Liver (tissue), 9 donors: ENCODE data around the gene FURIN. TPM values are rescaled to one million over a fixed set of nuclear protein-coding genes. Genes with fewer than 3 reads are reported as not detected.

Experiments
- DNase-seq: peaks from one replicate; pipeline ENCODE4 v3.0.0-alpha.2; 2017; ENCODE audit warnings: low spot score
- H3K27ac ChIP-seq, 2 donors: one replicate each; pipeline ENCODE4 v1.7.0; 2013; ENCODE audit warnings: inconsistent platforms in 2 of 2, low read length in 2 of 2, control low read depth in 1 of 2, low read depth in 1 of 2, mild to moderate bottlenecking in 1 of 2
- H3K27me3 ChIP-seq, 4 donors: one replicate each; pipeline versions ENCODE4 v1.6.1 to v1.7.0; 2013; ENCODE audit warnings: low read length in 3 of 4, inconsistent platforms in 1 of 4, mild to moderate bottlenecking in 1 of 4, moderate library complexity in 1 of 4; ENCODE audit not compliant: control insufficient read depth in 4 of 4, insufficient read depth in 4 of 4
- H3K36me3 ChIP-seq, 4 donors: one replicate each; pipeline versions ENCODE4 v1.6.1 to v1.7.0; 2013; ENCODE audit warnings: low read length in 3 of 4, mild to moderate bottlenecking in 3 of 4, low read depth in 1 of 4, moderate library complexity in 1 of 4; ENCODE audit not compliant: control insufficient read depth in 4 of 4, insufficient read depth in 3 of 4
- H3K4me1 ChIP-seq, 4 donors: one replicate each; pipeline versions ENCODE4 v1.6.1 to v1.7.0; 2013; ENCODE audit warnings: low read length in 3 of 4, mild to moderate bottlenecking in 3 of 4, moderate library complexity in 1 of 4; ENCODE audit not compliant: control insufficient read depth in 4 of 4, insufficient read depth in 4 of 4
- H3K4me3 ChIP-seq, 3 donors: one replicate each; pipeline versions ENCODE4 v1.6.1 to v1.7.0; 2013; ENCODE audit warnings: low read length in 3 of 3, control low read depth in 1 of 3, low read depth in 1 of 3, mild to moderate bottlenecking in 1 of 3
- H3K9ac ChIP-seq, 2 donors: one replicate each; pipeline ENCODE4 v1.7.0; 2013; ENCODE audit warnings: low read length in 2 of 2, mild to moderate bottlenecking in 2 of 2, moderate library complexity in 2 of 2, control low read depth in 1 of 2, low read depth in 1 of 2
- H3K9me3 ChIP-seq, 4 donors: one replicate each; pipeline versions ENCODE4 v1.6.1 to v1.7.0; 2013; ENCODE audit warnings: low read length in 3 of 4; ENCODE audit not compliant: control insufficient read depth in 4 of 4
- ATF3 ChIP-seq: IDR thresholded peaks from 2 replicates; pipeline ENCODE4 v1.6.1; 2016; ENCODE audit warnings: antibody characterized with exemption
- CTCF ChIP-seq: fragments of 150-350 bp; IDR thresholded peaks from 2 replicates; pipeline ENCODE4 v1.5.1; 2017; ENCODE audit warnings: improper control_type of control experiment, low read depth, low read length; ENCODE audit not compliant: missing input control
- EGR1 ChIP-seq, 2 donors: IDR thresholded peaks; 2 replicates each; pipeline ENCODE4 v1.6.1; 2016 to 2018; ENCODE audit warnings: antibody characterized with exemption in 2 of 2, low read depth in 2 of 2
- FOXA1 ChIP-seq: IDR thresholded peaks from 2 replicates; pipeline ENCODE4 v1.6.1; 2016; ENCODE audit warnings: antibody characterized with exemption
- FOXA2 ChIP-seq: IDR thresholded peaks from 2 replicates; pipeline ENCODE4 v1.6.1; 2016; ENCODE audit warnings: antibody characterized with exemption
- GABPA ChIP-seq, 2 donors: IDR thresholded peaks in 1 of 2; conservative IDR thresholded peaks in 1 of 2; 2 replicates each; pipeline ENCODE4 v1.6.1; 2016; ENCODE audit warnings: antibody characterized with exemption in 2 of 2, mild to moderate bottlenecking in 1 of 2, moderate library complexity in 1 of 2
- HNF4A ChIP-seq, 2 donors: conservative IDR thresholded peaks; 2 replicates each; pipeline ENCODE4 v1.6.1; 2016; ENCODE audit warnings: antibody characterized with exemption in 2 of 2, mild to moderate bottlenecking in 2 of 2
- HNF4G ChIP-seq: IDR thresholded peaks from 2 replicates; pipeline ENCODE4 v1.6.1; 2016; ENCODE audit warnings: antibody characterized with exemption
- JUND ChIP-seq, 2 donors: IDR thresholded peaks; 2 replicates each; pipeline ENCODE4 v1.6.1; 2016; ENCODE audit warnings: antibody characterized with exemption in 2 of 2
- MAX ChIP-seq: IDR thresholded peaks from 2 replicates; pipeline ENCODE4 v1.6.1; 2016; ENCODE audit warnings: antibody characterized with exemption
- NR2F2 ChIP-seq: IDR thresholded peaks from 2 replicates; pipeline ENCODE4 v1.6.1; 2016; ENCODE audit warnings: antibody characterized with exemption
- RAD21 ChIP-seq, 2 donors: IDR thresholded peaks; 2 replicates each; pipeline ENCODE4 v1.6.1; 2016; ENCODE audit warnings: antibody characterized with exemption in 2 of 2, mild to moderate bottlenecking in 2 of 2
- REST ChIP-seq: IDR thresholded peaks from 2 replicates; pipeline ENCODE4 v1.6.1; 2016; ENCODE audit warnings: antibody characterized with exemption, mild to moderate bottlenecking
- RXRA ChIP-seq, 2 donors: IDR thresholded peaks; 2 replicates each; pipeline ENCODE4 v1.6.1; 2017 to 2018; ENCODE audit warnings: antibody characterized with exemption in 2 of 2, mild to moderate bottlenecking in 1 of 2
- SP1 ChIP-seq: IDR thresholded peaks from 2 replicates; pipeline ENCODE4 v1.6.1; 2018; ENCODE audit warnings: antibody characterized with exemption, mild to moderate bottlenecking
- TAF1 ChIP-seq: conservative IDR thresholded peaks from 2 replicates; pipeline ENCODE4 v1.6.1; 2016; ENCODE audit warnings: antibody characterized with exemption, mild to moderate bottlenecking
- YY1 ChIP-seq: IDR thresholded peaks from 2 replicates; pipeline ENCODE4 v1.6.1; 2016; ENCODE audit warnings: antibody characterized with exemption, mild to moderate bottlenecking
- ZBTB33 ChIP-seq: IDR thresholded peaks from 2 replicates; pipeline ENCODE4 v1.6.1; 2016; ENCODE audit warnings: antibody characterized with exemption
- WGBS: extraction: QIAGEN DNeasy Blood & Tissue Kit; methylation state at CpG from one replicate; pipeline ENCODE4 v1.1.7; 2013; 5-methylcytosine and 5-hydroxymethylcytosine counted together
- polyA plus RNA-seq, 2 donors: library from polyadenylated mRNA; stranded (reverse) in 1 of 2; unstranded in 1 of 2; fragments of 200-250 nt in 1 of 2; fragments of >200 nt in 1 of 2; fragmentation: Nextera tagmentation in 1 of 2; extraction: Ambion mirVana in 1 of 2; gene quantifications; one replicate each; pipeline versions ENCODE4 v1.2.1 to v1.2.3, GENCODE V29; 2013 to 2015
- total RNA-seq, 2 donors: library from RNA; depleted of rRNA; stranded (reverse); fragments of >200 nt; gene quantifications; one replicate each; pipeline ENCODE4 v1.2.3, GENCODE V29; 2014
- donor health status: healthy.
- donor health status: healthy.
- donor health status: healthy.
- donor health status: healthy.
- donor health status: healthy.

FURIN gene
- total and polyA plus RNA-seq, 4 donors, result 102 to 258 (median 164) TPM

- TF ChIP-seq MAX (no peak), HNF4A (conservative IDR thresholded peaks at IDR 0.05) (no peak), HNF4G (no peak), RXRA (IDR thresholded peaks at IDR 0.05) (no peak), FOXA2 (no peak), CTCF (no peak), ZBTB33 (no peak), YY1 (no peak)
- no peak for DNase-seq
- H3K9ac ChIP-seq, result peak overlapping the region in 1 of 2 donors; percentile 18
- peak overlapping the region; percentile 88 to 90 for H3K27ac ChIP-seq
- H3K4me3 ChIP-seq, result no peak overlapping the region
- H3K27me3 ChIP-seq, result no peaks in the 10 kb centered on the region
- peaks cover 10 to 54% (median 37%) of the 10 kb centered on the region in 4 donors for H3K4me1 ChIP-seq
- H3K36me3 ChIP-seq, result no peaks in the 10 kb centered on the region
- H3K9me3 ChIP-seq, result no peaks in the 10 kb centered on the region
Measured at GRCh38 chr15:90869140-90869541, 753 bp downstream of the FURIN start.

GRCh38 chr15:90869601-90870353 lies 1.4 kb downstream of the FURIN start:
- H3K4me3 ChIP-seq, result peak overlapping the region in 1 of 3 donors; percentile 89
- H3K4me1 ChIP-seq, result peaks cover 4 to 54% (median 38%) of the 10 kb centered on the region in 4 donors
- peak overlapping the region; percentile 88 to 90 for H3K27ac ChIP-seq
- no peaks in the 10 kb centered on the region for H3K9me3 ChIP-seq
- DNase-seq, result peak; percentile 64
- 63% methylated on average over 9 of the region's 9 CpGs for WGBS
- no peaks in the 10 kb centered on the region for H3K36me3 ChIP-seq
- H3K27me3 ChIP-seq, result no peaks in the 10 kb centered on the region
- TF ChIP-seq REST (no peak), GABPA (IDR thresholded peaks at IDR 0.05 in 1 of 2, conservative IDR thresholded peaks at IDR 0.05 in 1 of 2) (no peak), FOXA2 (no peak), RAD21 (IDR thresholded peaks at IDR 0.05) (peak; percentile 6 to 24), NR2F2 (peak; percentile 43), HNF4G (no peak), CTCF (no peak), RXRA (IDR thresholded peaks at IDR 0.05) (peak in 1 of 2 donors; percentile 46), ATF3 (no peak), EGR1 (IDR thresholded peaks at IDR 0.05; ENCODE audit: low read depth in 2 of 2) (no peak), TAF1 (no peak), YY1 (no peak), SP1 (peak; percentile 53), ZBTB33 (no peak), JUND (IDR thresholded peaks at IDR 0.05) (peak; percentile 65 to 70), FOXA1 (no peak), HNF4A (conservative IDR thresholded peaks at IDR 0.05) (no peak), MAX (no peak)
- peak overlapping the region in 1 of 2 donors; percentile 83 for H3K9ac ChIP-seq
